Measurements from ENCODE around the gene TMPRSS7.

Gene TMPRSS7

DNA sequence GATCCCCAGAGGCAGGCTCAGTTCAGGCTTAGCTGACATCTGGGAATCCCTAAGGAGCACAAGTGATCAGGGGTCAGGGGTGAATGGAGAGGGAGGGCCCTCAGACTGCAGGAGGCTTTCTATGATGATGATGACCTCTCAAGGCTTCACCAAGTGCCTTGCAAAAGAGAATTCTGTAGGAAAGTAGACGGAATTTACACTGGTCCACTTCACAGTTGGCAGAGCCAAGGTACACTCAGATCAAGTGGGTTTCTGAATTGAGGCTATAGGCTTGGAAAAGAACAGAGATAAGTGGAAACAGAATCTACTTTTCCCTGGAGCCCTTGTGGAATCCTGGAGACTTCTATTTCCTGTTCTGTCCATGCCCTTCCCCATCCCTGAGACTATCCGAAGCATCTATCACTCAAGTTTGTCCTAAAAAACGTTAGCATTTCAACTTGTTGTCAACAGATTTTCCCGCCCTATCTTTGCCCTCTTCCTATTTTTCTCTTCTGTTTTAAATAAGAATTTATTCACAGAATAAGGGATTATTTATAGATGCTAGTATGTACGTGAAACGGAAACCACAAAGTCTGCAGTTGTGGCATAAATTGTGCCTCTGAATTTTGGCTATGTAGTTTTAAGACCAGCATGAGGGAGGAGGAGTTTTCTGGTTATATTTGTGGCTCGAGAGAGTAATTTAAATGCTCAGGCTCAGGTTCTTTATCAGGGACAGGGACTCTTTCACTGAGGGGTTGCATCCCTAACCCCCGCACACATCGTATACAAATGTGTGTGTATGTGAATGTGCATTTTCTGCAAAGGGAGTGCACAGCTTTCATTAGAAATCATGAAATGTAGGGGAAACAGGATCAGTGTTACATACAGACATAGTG lies 85.7 kb downstream of the TMPRSS7 start:
- Histone ChIP-seq H3K36me3 (ENCODE audit: control insufficient read depth in 2 of 2, insufficient read depth in 2 of 2, low read length in 2 of 2) (no peaks in the 10 kb centered on the region), H3K27me3 (ENCODE audit: control insufficient read depth in 1 of 2, insufficient read depth in 2 of 2, low read length in 2 of 2) (no peaks in the 10 kb centered on the region), H3K27ac (ENCODE audit: low read length) (no peak overlapping the region), H3K4me3 (ENCODE audit: low read length in 2 of 2) (no peak overlapping the region), H3K9ac (ENCODE audit: low read length in 2 of 2) (no peak overlapping the region), H3K9me3 (ENCODE audit: control insufficient read depth in 2 of 2, low read length in 2 of 2) (no peaks in the 10 kb centered on the region), H3K4me1 (ENCODE audit: control insufficient read depth, insufficient read depth, low read length) (no peaks in the 10 kb centered on the region)

DNA sequence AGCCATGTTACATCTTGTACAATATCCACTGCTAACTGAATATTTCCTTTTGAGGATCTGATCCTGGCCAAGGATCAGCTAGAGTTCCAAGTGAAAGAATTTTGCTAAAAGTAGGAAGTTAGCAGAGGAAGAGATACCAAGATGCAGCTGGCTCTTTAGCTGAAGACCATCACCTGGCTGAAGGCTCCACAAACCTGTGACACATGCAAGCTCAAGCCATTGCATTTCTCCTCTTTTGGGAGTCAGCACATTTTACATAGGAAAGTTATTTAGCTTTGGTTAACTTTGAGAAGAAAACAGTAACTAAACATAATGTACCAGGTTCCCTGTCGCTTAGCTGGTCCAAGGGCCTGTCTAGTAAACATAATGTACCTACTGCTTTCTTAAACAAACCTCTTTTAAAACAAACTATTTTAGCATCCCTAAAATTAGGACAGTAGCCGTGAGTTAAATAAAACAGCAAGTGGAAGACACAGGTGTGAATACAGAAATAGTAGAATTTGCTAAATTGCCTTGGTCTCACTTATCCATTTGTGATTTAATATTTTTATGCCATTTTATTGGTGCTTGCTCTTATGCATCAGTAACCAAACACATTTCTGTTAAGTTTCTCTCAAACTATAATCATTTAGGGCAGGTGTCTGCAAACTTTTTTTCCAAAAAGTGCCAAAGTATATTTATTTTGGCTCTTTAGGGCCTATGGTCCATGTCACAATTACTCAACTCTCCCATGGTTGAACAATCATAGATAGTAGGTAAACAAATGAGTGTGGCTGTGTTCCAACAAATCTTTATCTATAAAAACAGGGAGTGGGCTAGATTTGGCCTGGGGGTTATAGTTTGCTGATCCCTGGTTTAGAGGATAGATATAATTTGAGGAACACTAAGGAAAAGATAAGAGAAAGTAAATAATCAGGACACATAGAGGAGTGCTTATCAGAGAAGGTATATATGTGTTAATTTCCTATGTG lies 87.3 kb downstream of the TMPRSS7 start:
- no peaks in the 10 kb centered on the region for H3K9me3 ChIP-seq (ENCODE audit: control insufficient read depth in 2 of 2, low read length in 2 of 2)
- no peaks in the 10 kb centered on the region for H3K36me3 ChIP-seq (ENCODE audit: control insufficient read depth in 2 of 2, insufficient read depth in 2 of 2, low read length in 2 of 2)
- no peaks in the 10 kb centered on the region for H3K27me3 ChIP-seq (ENCODE audit: control insufficient read depth in 1 of 2, insufficient read depth in 2 of 2, low read length in 2 of 2)
- no peaks in the 10 kb centered on the region for H3K4me1 ChIP-seq (ENCODE audit: control insufficient read depth, insufficient read depth, low read length)
- H3K27ac ChIP-seq (ENCODE audit: low read length): no peak overlapping the region
- H3K4me3 ChIP-seq (ENCODE audit: low read length in 2 of 2): no peak overlapping the region
- H3K9ac ChIP-seq (ENCODE audit: low read length in 2 of 2): no peak overlapping the region

DNA sequence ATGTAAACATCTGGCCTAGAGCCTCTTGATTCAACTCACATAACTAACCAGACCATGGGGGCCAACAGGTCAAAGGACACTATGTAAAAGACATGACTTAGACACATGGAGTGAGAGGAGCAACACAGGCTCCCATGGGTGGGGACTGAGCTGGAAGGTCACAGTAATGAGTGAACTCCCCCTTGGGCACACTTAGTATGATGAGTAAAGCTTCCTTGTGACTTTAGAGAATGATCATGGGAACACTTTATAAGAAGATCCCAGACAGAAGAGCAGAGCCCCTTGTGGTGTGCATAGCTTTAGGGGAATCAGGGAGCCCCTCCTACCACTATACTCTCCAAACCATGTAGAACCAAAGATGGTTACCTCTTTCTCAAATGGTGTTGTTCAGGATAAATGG lies 88.3 kb downstream of the TMPRSS7 start:
- H3K9me3 ChIP-seq (ENCODE audit: control insufficient read depth in 2 of 2, low read length in 2 of 2): no peaks in the 10 kb centered on the region
- H3K9ac ChIP-seq (ENCODE audit: low read length in 2 of 2): no peak overlapping the region
- no peaks in the 10 kb centered on the region for H3K4me1 ChIP-seq (ENCODE audit: control insufficient read depth, insufficient read depth, low read length)
- H3K27ac ChIP-seq (ENCODE audit: low read length): no peak overlapping the region
- H3K4me3 ChIP-seq (ENCODE audit: low read length in 2 of 2): no peak overlapping the region
- no peaks in the 10 kb centered on the region for H3K27me3 ChIP-seq (ENCODE audit: control insufficient read depth in 1 of 2, insufficient read depth in 2 of 2, low read length in 2 of 2)
- no peaks in the 10 kb centered on the region for H3K36me3 ChIP-seq (ENCODE audit: control insufficient read depth in 2 of 2, insufficient read depth in 2 of 2, low read length in 2 of 2)

DNA sequence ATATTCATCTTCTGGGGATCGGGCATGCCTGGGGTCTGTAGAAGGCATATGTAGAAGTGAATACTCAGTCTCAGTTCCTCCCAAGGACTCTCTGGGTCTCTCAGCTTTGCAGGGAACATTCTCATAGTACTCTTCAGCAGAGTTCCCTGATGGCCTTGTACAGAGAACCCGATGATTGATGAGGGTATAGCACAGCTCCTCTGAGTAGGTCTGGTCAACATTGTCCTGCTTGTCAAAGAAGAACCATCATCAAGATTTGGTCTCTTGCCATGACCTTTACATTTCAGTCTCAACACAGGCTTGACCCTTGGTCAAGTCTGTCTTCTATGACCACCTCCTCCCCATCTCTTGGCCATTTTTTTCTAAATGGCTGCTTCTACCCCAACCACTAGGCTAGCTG lies 89.0 kb downstream of the TMPRSS7 start:
- Histone ChIP-seq H3K9ac (ENCODE audit: low read length in 2 of 2) (no peak overlapping the region), H3K27me3 (ENCODE audit: control insufficient read depth in 1 of 2, insufficient read depth in 2 of 2, low read length in 2 of 2) (no peaks in the 10 kb centered on the region), H3K9me3 (ENCODE audit: control insufficient read depth in 2 of 2, low read length in 2 of 2) (no peaks in the 10 kb centered on the region), H3K4me1 (ENCODE audit: control insufficient read depth, insufficient read depth, low read length) (no peaks in the 10 kb centered on the region), H3K4me3 (ENCODE audit: low read length in 2 of 2) (no peak overlapping the region), H3K27ac (ENCODE audit: low read length) (no peak overlapping the region), H3K36me3 (ENCODE audit: control insufficient read depth in 2 of 2, insufficient read depth in 2 of 2, low read length in 2 of 2) (no peaks in the 10 kb centered on the region)

DNA sequence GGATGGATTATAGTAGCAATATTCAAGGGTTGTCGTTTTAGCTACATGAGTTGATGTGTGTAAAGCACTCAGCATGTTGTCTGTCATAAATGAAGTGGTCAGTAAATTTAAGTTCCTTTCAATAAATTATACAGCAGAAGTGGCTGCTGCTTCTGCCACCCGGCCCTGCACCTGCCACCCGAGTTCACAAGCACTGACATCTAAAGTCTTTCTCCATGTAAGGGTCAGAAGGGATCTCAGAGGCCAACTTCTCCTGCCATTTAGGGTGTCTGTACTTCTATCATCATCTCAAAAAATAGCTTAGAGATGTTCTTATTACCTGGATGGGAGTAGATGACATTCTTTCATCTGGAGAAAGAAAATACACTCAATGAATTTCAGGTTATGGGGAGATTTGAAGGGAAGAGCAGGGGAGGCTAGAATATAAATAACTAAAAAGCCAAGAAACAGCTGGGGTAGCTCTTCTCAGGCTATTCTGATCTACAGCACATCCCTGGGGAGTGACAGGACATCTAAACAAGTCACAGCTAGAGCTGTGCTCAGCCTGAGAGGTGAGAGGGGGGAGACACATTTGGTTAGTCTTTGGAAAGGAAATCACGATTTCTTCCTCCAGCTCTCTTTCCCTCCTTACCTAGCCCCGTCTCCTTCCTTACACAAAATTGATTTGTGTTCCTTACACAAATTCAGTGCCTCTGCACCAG lies 90.5 kb downstream of the TMPRSS7 start:
- Histone ChIP-seq H3K27me3 (ENCODE audit: control insufficient read depth in 1 of 2, insufficient read depth in 2 of 2, low read length in 2 of 2) (no peaks in the 10 kb centered on the region), H3K36me3 (ENCODE audit: control insufficient read depth in 2 of 2, insufficient read depth in 2 of 2, low read length in 2 of 2) (no peaks in the 10 kb centered on the region), H3K27ac (ENCODE audit: low read length) (no peak overlapping the region), H3K4me1 (ENCODE audit: control insufficient read depth, insufficient read depth, low read length) (no peaks in the 10 kb centered on the region), H3K9me3 (ENCODE audit: control insufficient read depth in 2 of 2, low read length in 2 of 2) (no peaks in the 10 kb centered on the region), H3K9ac (ENCODE audit: low read length in 2 of 2) (no peak overlapping the region), H3K4me3 (ENCODE audit: low read length in 2 of 2) (no peak overlapping the region)

DNA sequence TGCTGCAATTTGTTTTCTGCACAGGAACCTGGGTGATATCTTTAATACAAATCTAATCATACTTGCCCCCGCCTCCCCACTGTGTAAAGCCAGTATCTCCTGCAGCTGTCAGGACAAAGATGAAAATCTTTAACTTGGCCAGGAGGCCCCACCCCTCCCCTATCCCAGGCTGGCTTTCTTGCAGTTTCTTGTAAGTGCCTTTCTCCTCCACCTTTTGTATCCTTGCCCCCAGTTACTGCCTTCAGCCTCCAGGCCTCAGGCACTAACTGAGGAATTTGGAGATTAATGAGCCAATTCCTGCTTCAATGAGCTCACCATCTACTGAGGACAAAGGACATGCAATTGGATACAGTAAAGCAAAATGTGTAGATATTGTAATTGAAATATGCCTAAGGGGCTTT lies 92.0 kb downstream of the TMPRSS7 start:
- Histone ChIP-seq H3K9me3 (ENCODE audit: control insufficient read depth in 2 of 2, low read length in 2 of 2) (no peaks in the 10 kb centered on the region), H3K4me1 (ENCODE audit: control insufficient read depth, insufficient read depth, low read length) (no peaks in the 10 kb centered on the region), H3K9ac (ENCODE audit: low read length in 2 of 2) (no peak overlapping the region), H3K27ac (ENCODE audit: low read length) (no peak overlapping the region), H3K36me3 (ENCODE audit: control insufficient read depth in 2 of 2, insufficient read depth in 2 of 2, low read length in 2 of 2) (no peaks in the 10 kb centered on the region), H3K4me3 (ENCODE audit: low read length in 2 of 2) (no peak overlapping the region), H3K27me3 (ENCODE audit: control insufficient read depth in 1 of 2, insufficient read depth in 2 of 2, low read length in 2 of 2) (no peaks in the 10 kb centered on the region)

DNA sequence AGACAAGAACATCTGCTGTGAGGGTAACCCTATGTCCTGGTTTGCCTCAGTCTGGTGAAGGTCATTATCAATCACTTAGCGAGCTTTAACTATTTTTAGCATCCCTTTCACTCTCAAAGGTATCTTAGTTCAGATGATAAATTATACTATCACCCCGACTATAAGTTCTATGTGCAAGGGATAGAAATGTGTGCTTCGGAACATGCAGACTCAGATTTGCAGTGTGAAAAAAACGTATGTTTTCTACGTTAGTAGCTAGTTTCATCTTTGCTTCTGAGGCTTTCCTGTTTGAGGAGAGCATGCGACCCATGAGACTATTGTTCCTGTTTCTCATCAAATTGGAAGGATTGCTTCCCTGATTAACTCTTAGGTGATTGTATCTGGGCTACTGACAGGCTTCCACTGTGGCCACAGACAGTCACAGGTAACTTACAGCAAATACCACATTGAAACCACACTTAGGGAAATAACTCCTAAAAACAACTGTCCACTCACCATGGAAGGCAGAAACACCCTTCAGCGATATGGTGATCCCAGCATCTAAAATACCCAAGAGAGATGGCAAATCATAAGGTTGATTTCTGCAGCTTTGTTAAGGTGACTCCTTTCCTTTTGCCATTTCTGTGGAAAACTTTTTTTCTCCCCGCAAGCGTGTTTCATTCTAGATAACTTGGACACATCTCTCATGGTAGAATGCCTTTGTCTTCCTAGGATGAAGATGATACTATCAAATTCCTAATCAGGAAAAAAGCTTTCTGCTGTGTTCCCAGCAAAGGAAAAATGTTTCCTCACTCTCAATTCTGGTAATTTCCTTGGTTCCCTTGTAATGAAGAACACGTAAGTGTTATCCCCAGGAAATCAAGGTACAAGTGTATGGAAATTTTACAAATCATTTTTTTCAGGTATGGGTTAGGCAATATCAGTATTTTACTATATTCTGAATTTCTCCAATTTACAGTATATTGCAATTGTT lies 93.3 kb downstream of the TMPRSS7 start:
- Histone ChIP-seq H3K9ac (ENCODE audit: low read length in 2 of 2) (no peak overlapping the region), H3K9me3 (ENCODE audit: control insufficient read depth in 2 of 2, low read length in 2 of 2) (no peaks in the 10 kb centered on the region), H3K4me3 (ENCODE audit: low read length in 2 of 2) (no peak overlapping the region), H3K27me3 (ENCODE audit: control insufficient read depth in 1 of 2, insufficient read depth in 2 of 2, low read length in 2 of 2) (no peaks in the 10 kb centered on the region), H3K27ac (ENCODE audit: low read length) (no peak overlapping the region), H3K36me3 (ENCODE audit: control insufficient read depth in 2 of 2, insufficient read depth in 2 of 2, low read length in 2 of 2) (no peaks in the 10 kb centered on the region), H3K4me1 (ENCODE audit: control insufficient read depth, insufficient read depth, low read length) (no peaks in the 10 kb centered on the region)

DNA sequence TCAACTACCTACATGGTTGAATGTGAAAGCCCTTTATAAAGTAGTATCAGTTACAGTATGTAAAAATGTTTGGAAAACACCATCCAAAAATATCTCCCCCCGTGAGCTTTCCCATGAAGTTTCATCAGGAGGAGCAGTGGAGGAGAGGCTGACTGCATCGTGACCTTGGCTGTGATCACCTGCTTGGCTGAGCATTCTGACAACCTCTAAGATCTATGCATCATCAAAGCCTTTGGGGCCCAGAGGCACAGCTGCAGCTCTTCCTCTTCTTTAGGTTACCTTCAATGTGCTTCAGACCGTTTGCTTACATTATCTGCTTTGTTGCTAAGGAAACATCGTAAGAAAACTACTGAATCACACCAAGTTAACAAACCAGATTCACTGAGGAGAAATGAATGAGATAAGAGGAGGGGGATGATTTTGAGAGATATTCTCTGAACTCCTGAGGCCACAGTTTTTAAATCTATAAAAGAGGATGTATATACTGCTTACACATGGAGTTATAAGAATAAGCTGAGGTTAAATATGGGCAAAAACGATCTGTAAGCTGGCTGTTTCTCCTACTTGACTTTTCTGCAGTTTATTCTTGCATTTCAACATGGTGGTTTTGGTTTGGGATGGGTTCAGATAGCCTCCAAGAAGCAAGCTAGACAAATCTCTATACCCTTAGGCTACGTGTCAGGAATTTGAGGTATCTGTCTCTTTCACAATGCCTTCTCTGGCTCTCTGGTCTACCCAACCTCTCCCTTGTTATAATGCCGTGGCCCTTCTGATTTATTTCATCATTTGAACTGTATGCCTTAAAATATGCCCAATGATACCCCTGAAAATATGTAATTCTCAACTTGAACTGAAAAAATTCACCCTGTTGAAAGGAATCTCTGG lies 94.5 kb downstream of the TMPRSS7 start:
- no peaks in the 10 kb centered on the region for H3K4me1 ChIP-seq (ENCODE audit: control insufficient read depth, insufficient read depth, low read length)
- no peak overlapping the region for H3K27ac ChIP-seq (ENCODE audit: low read length)
- H3K36me3 ChIP-seq (ENCODE audit: control insufficient read depth in 2 of 2, insufficient read depth in 2 of 2, low read length in 2 of 2): no peaks in the 10 kb centered on the region
- no peak overlapping the region for H3K9ac ChIP-seq (ENCODE audit: low read length in 2 of 2)
- H3K27me3 ChIP-seq (ENCODE audit: control insufficient read depth in 1 of 2, insufficient read depth in 2 of 2, low read length in 2 of 2): no peaks in the 10 kb centered on the region
- H3K4me3 ChIP-seq (ENCODE audit: low read length in 2 of 2): no peak overlapping the region
- H3K9me3 ChIP-seq (ENCODE audit: control insufficient read depth in 2 of 2, low read length in 2 of 2): no peaks in the 10 kb centered on the region

DNA sequence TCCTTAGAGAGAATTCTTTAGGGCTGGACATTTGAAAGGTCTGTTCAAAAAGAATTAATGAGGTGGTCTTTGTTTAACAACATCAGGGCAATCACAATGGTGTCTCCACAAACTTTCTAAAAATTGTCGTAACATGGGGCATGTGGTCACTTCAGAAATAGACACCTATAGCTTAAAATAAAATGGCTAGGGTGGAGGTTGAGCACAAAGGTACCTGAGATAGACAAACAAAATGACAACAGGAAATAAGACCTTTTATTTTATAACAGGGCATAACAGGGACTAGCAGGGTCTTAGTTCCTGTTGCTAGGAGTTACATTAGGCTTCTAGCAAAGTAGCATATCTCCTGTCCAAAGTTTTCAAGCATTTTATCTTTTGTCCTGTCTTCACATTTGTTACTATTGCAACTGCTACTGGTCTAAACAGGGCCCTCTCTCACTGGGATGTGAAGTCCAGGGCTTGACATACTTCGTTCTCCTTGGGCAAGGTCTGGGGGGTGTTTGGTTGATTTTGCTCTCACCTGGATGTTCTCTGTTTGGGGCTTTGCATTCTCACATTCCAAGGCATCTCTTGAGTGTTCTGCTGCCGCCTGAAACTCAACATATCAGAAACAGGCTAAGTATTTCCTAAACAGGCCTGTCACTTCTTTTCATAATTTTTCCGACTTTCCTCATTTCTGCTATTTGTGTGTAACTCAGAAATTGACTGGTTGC lies 95.5 kb downstream of the TMPRSS7 start:
- no peak overlapping the region for H3K4me3 ChIP-seq (ENCODE audit: low read length in 2 of 2)
- H3K9ac ChIP-seq (ENCODE audit: low read length in 2 of 2): no peak overlapping the region
- H3K4me1 ChIP-seq (ENCODE audit: control insufficient read depth, insufficient read depth, low read length): no peaks in the 10 kb centered on the region
- no peak overlapping the region for H3K27ac ChIP-seq (ENCODE audit: low read length)
- H3K36me3 ChIP-seq (ENCODE audit: control insufficient read depth in 2 of 2, insufficient read depth in 2 of 2, low read length in 2 of 2): no peaks in the 10 kb centered on the region
- H3K9me3 ChIP-seq (ENCODE audit: control insufficient read depth in 2 of 2, low read length in 2 of 2): no peaks in the 10 kb centered on the region
- no peaks in the 10 kb centered on the region for H3K27me3 ChIP-seq (ENCODE audit: control insufficient read depth in 1 of 2, insufficient read depth in 2 of 2, low read length in 2 of 2)

Measured in stomach smooth muscle (tissue), 2 donors.